HL-60 (cell line): ENCODE results near the gene IQCK.

Experiments
- DNase-seq, 2 experiments: peaks; one replicate each; pipeline ENCODE4 v3.0.0-alpha.2; 2010 to 2020; ENCODE audit warnings: low read depth in 1 of 2, low spot score in 1 of 2
- H3K27ac ChIP-seq: fragments of 250-450 bp; sonication (Bioruptor Pico); replicated peaks from 2 replicates; pipeline ENCODE4 v1.5.1; 2020; ENCODE audit warnings: mild to moderate bottlenecking, moderate library complexity
- H3K27me3 ChIP-seq: fragments of 250-450 bp; sonication (Bioruptor Pico); 2 replicates; pipeline ENCODE4 v1.5.1; 2021; ENCODE audit warnings: mild to moderate bottlenecking, moderate library complexity; ENCODE audit not compliant: insufficient read depth, poor library complexity, severe bottlenecking
- H3K4me3 ChIP-seq: replicated peaks from 2 replicates; pipeline ENCODE4 v1.5.1; 2011; ENCODE audit warnings: mild to moderate bottlenecking, control low read depth, low read length; ENCODE audit not compliant: insufficient read depth
- CTCF ChIP-seq: IDR thresholded peaks from one replicate; pipeline ENCODE4 v1.5.1; 2011; ENCODE audit warnings: low read length, control low read depth, inconsistent platforms; ENCODE audit not compliant: insufficient read depth
- GABPA ChIP-seq: IDR thresholded peaks from 2 replicates; pipeline ENCODE4 v1.6.1; 2012; ENCODE audit warnings: low read depth
- POLR2AphosphoS5 ChIP-seq: IDR thresholded peaks from 2 replicates; pipeline ENCODE4 v1.6.1; 2012; ENCODE audit warnings: low read depth
- SPI1 ChIP-seq: IDR thresholded peaks from 2 replicates; pipeline ENCODE4 v1.6.1; 2012; ENCODE audit warnings: low read depth, mild to moderate bottlenecking, borderline replicate concordance
- TF ChIP-seq, protein P1 (sequence below): IDR thresholded peaks from 2 replicates; pipeline ENCODE4 v1.6.1; 2012; ENCODE audit warnings: low read depth; ENCODE audit not compliant: insufficient replicate concordance

IQCK gene

DNA sequence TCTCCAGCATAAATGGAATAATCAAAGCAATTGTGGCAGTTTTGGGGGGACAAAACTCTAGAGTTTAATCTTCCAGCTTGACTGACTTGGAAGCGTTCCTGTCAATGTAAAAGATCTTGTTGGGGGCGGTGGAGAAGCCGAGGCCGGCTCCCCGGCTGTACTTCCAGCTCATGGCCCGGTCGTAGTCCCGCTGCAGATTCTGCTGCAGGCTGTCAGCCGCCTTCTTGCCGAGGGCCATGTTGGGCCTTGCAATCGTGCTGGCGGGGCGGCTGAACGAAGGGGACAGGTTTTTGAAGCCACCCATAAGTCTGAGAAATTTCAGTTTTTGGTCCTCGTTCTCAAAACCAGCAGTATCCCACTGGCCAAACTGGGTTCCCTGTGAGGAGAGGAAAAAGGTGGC is 11.2 kb upstream of the IQCK start:
- Histone ChIP-seq H3K4me3 (no peak overlapping the region), H3K27ac (no peak overlapping the region), H3K27me3 (no peaks in the 10 kb centered on the region)
- TF ChIP-seq CTCF, result no peak
- TF ChIP-seq SPI1, result no peak
- no peak for TF ChIP-seq GABPA
- TF ChIP-seq, protein P1, sequence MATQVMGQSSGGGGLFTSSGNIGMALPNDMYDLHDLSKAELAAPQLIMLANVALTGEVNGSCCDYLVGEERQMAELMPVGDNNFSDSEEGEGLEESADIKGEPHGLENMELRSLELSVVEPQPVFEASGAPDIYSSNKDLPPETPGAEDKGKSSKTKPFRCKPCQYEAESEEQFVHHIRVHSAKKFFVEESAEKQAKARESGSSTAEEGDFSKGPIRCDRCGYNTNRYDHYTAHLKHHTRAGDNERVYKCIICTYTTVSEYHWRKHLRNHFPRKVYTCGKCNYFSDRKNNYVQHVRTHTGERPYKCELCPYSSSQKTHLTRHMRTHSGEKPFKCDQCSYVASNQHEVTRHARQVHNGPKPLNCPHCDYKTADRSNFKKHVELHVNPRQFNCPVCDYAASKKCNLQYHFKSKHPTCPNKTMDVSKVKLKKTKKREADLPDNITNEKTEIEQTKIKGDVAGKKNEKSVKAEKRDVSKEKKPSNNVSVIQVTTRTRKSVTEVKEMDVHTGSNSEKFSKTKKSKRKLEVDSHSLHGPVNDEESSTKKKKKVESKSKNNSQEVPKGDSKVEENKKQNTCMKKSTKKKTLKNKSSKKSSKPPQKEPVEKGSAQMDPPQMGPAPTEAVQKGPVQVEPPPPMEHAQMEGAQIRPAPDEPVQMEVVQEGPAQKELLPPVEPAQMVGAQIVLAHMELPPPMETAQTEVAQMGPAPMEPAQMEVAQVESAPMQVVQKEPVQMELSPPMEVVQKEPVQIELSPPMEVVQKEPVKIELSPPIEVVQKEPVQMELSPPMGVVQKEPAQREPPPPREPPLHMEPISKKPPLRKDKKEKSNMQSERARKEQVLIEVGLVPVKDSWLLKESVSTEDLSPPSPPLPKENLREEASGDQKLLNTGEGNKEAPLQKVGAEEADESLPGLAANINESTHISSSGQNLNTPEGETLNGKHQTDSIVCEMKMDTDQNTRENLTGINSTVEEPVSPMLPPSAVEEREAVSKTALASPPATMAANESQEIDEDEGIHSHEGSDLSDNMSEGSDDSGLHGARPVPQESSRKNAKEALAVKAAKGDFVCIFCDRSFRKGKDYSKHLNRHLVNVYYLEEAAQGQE, result no peak
- no peak for TF ChIP-seq POLR2AphosphoS5
- DNase-seq, result no peak

DNA sequence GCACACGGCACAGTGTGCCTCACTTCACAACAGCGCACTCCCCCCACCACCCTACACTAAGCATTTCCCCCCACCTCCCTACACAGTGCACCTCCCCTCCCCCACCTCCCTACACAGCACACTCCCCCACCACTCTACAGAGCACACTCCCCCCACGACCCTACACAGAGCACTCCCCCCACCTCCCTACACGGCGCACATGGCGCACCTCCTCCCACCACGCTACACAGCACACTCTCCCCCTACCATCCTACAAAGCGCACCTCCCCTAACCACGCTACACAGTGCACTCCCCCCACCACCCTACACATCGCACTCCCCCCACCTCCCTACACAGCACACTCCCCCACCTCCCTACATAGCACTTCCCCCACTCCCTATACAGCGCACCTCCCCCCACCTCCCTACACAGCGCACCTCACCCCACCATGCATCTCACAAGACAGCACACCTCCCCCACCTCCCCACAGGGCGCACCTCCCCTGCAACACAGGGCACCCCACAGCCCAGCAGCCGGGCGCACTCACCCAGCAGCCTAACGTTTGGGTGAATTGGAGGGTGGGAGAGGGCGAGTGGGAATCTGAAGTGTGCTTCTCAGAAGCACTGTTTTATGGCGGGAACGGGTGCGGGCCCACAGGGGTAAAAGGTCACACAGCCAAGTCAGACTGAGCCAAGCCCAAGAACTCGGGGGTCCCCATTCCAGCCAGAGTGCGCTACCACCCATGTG is 10.3 kb upstream of the IQCK start:
- H3K27me3 ChIP-seq, result no peaks in the 10 kb centered on the region

More for the DNA sequence above, 10.3 kb upstream of the IQCK start:
- H3K27ac ChIP-seq, result no peak overlapping the region
- no peak for TF ChIP-seq POLR2AphosphoS5
- no peak for TF ChIP-seq CTCF
- TF ChIP-seq SPI1, result no peak
- TF ChIP-seq, protein P1, result no peak
- TF ChIP-seq GABPA, result no peak
- H3K4me3 ChIP-seq, result no peak overlapping the region
- no peak for DNase-seq
